PC-9 (cell line): ENCODE measurements around the gene ABCA4. TPM values are rescaled to one million over a fixed set of nuclear protein-coding genes. Genes with fewer than 3 reads are reported as not detected.

Experiments used
- BruUV-seq: library from RNA; stranded (reverse); fragments of 400-500 nt; replicated peaks from 2 replicates; lab custom pipeline; 2021; lab: Mats Ljungman, UMichigan
- CTCF ChIA-PET: fragments of 300-600 bp; sonication (Branson Sonifier 250); formaldehyde crosslinking; loops from one replicate; lab custom pipeline; 2022; ENCODE audit warnings: antibody characterized with exemption; lab: Charles Lee
- POLR2A ChIA-PET: fragments of 300-600 bp; sonication (Branson Sonifier 250); formaldehyde crosslinking; loops from one replicate; lab custom pipeline; 2022; ENCODE audit warnings: antibody characterized with exemption; ENCODE audit not compliant: unreplicated experiment; lab: Charles Lee
- DNase-seq, 2 experiments: peaks; one replicate each; pipeline versions ENCODE4 v3.0.0 to v3.0.0-alpha.2; 2015 to 2022; ENCODE audit warnings: mixed read lengths in 1 of 2
- H2AFZ ChIP-seq: fragments of 200-600 bp; sonication (generic); 2 replicates; pipeline ENCODE4 v1.8.1; 2017; ENCODE audit warnings: antibody characterized with exemption
- H3F3A ChIP-seq: fragments of 200-600 bp; sonication (generic); 2 replicates; pipeline ENCODE4 v1.8.1; 2017; ENCODE audit warnings: antibody characterized with exemption, mild to moderate bottlenecking, low read depth; ENCODE audit not compliant: insufficient read depth
- H3K27ac ChIP-seq: fragments of 200-600 bp; sonication (generic); 2 replicates; pipeline ENCODE4 v1.6.1; 2016; ENCODE audit warnings: mixed run types
- H3K27me3 ChIP-seq: fragments of 200-600 bp; sonication (generic); 2 replicates; pipeline ENCODE4 v1.6.1; 2016; ENCODE audit warnings: low read depth, mixed run types; ENCODE audit not compliant: insufficient read depth
- H3K36me3 ChIP-seq: fragments of 200-600 bp; sonication (generic); 2 replicates; pipeline ENCODE4 v1.6.1; 2016; ENCODE audit warnings: low read depth, mixed run types
- H3K4me1 ChIP-seq: fragments of 200-600 bp; sonication (generic); replicated peaks from 2 replicates; pipeline ENCODE4 v1.6.1; 2016; ENCODE audit warnings: mixed run types; ENCODE audit not compliant: insufficient read depth
- H3K4me2 ChIP-seq: fragments of 200-600 bp; sonication (generic); 2 replicates; pipeline ENCODE4 v1.6.1; 2017; ENCODE audit warnings: mixed run types
- H3K4me3 ChIP-seq: fragments of 200-600 bp; sonication (generic); 2 replicates; pipeline ENCODE4 v1.6.1; 2016; ENCODE audit warnings: mixed run types
- H3K79me2 ChIP-seq: fragments of 200-600 bp; sonication (generic); 2 replicates; pipeline ENCODE4 v1.6.1; 2017; ENCODE audit warnings: low read depth, mixed run types
- H3K9me2 ChIP-seq: fragments of 200-600 bp; sonication (generic); 2 replicates; pipeline ENCODE4 v1.8.1; 2017; ENCODE audit warnings: mild to moderate bottlenecking; ENCODE audit not compliant: insufficient read depth
- H3K9me3 ChIP-seq: fragments of 200-600 bp; sonication (generic); 2 replicates; pipeline ENCODE4 v1.8.1; 2016; ENCODE audit warnings: low read depth; ENCODE audit not compliant: insufficient read depth
- H4K20me1 ChIP-seq: fragments of 200-600 bp; sonication (generic); 2 replicates; pipeline ENCODE4 v1.8.1; 2017; ENCODE audit not compliant: insufficient read depth
- EZH2 ChIP-seq: fragments of 200-600 bp; sonication (generic); IDR thresholded peaks from 2 replicates; pipeline ENCODE4 v1.8.0; 2017; ENCODE audit warnings: antibody characterized with exemption, low read depth
- intact Hi-C: fragments of 100-400 bp; cut with micrococcal nuclease; formaldehyde crosslinking; loops from one replicate; pipeline ENCODE4 v1.10.0; 2022; ENCODE audit not compliant: unreplicated experiment
- total RNA-seq: library from RNA; stranded (reverse); gene quantifications from 2 replicates; pipeline ENCODE4 v1.2.3, GENCODE V29; 2021
- TF ChIP-seq, protein P1 (sequence below): fragments of 200-600 bp; sonication (generic); conservative IDR thresholded peaks from 2 replicates; pipeline ENCODE4 v1.6.1; 2017; ENCODE audit warnings: mixed run types, antibody characterized with exemption, mild to moderate bottlenecking, moderate library complexity

ABCA4 gene
- total RNA-seq, 1 experiment from 2014 or later: 20.8 TPM

- TF ChIP-seq, protein P1, sequence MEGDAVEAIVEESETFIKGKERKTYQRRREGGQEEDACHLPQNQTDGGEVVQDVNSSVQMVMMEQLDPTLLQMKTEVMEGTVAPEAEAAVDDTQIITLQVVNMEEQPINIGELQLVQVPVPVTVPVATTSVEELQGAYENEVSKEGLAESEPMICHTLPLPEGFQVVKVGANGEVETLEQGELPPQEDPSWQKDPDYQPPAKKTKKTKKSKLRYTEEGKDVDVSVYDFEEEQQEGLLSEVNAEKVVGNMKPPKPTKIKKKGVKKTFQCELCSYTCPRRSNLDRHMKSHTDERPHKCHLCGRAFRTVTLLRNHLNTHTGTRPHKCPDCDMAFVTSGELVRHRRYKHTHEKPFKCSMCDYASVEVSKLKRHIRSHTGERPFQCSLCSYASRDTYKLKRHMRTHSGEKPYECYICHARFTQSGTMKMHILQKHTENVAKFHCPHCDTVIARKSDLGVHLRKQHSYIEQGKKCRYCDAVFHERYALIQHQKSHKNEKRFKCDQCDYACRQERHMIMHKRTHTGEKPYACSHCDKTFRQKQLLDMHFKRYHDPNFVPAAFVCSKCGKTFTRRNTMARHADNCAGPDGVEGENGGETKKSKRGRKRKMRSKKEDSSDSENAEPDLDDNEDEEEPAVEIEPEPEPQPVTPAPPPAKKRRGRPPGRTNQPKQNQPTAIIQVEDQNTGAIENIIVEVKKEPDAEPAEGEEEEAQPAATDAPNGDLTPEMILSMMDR: no peak
- TF ChIP-seq EZH2: no peak
- no TSS peak for BruUV-seq
- Histone ChIP-seq H3K36me3 (no peaks in the 10 kb centered on the region), H3K27me3 (no peaks in the 10 kb centered on the region), H3K4me2 (peak overlapping the region; percentile 53), H4K20me1 (no peaks in the 10 kb centered on the region), H3K4me3 (no peak overlapping the region), H3K79me2 (no peaks in the 10 kb centered on the region), H3K9me3 (no peaks in the 10 kb centered on the region), H3K9me2 (no peaks in the 10 kb centered on the region), H3K4me1 (peaks cover 52% of the 10 kb centered on the region), H3K27ac (peak overlapping the region; percentile 54), H3F3A (peaks cover 19% of the 10 kb centered on the region; the same call in 1 of the 2 replicates), H2AFZ (no peak overlapping the region)
- ChIA-PET POLR2A (interaction anchor here (0.5 to 0.6 kb wide), 3 partner anchors 13 to 1090 kb away, joined by 3 to 5 read pairs (median 3); no protein-coding TSS in a partner anchor), CTCF (interaction anchor here (0.7 kb wide), 1 partner anchor 43 kb away, joined by 3 read pairs; no protein-coding TSS in a partner anchor)
- DNase-seq: peak; percentile 54
- intact Hi-C loops: loop anchor here (1.0 kb wide), 1 partner anchor 37 kb away; no protein-coding TSS in a partner anchor
Measured at GRCh38 chr1:94105581-94105952, 15.4 kb downstream of the ABCA4 start.

- TF ChIP-seq, protein P1: no peak
- no peak for TF ChIP-seq EZH2
- H3K79me2 ChIP-seq: no peaks in the 10 kb centered on the region
- H3K27ac ChIP-seq: peak overlapping the region; percentile 54
- H3K27me3 ChIP-seq: no peaks in the 10 kb centered on the region
- peak overlapping the region; percentile 53 for H3K4me2 ChIP-seq
- H3F3A ChIP-seq: peaks cover 25% of the 10 kb centered on the region; the same call in 1 of the 2 replicates
- no TSS peak for BruUV-seq
- no peak overlapping the region for H3K4me3 ChIP-seq
- H4K20me1 ChIP-seq: no peaks in the 10 kb centered on the region
- no peaks in the 10 kb centered on the region for H3K9me3 ChIP-seq
- no peak overlapping the region for H2AFZ ChIP-seq
- H3K4me1 ChIP-seq: peaks cover 58% of the 10 kb centered on the region
- no peaks in the 10 kb centered on the region for H3K9me2 ChIP-seq
- ChIA-PET CTCF (interaction anchor here (0.7 kb wide), 1 partner anchor 42 kb away, joined by 3 read pairs; no protein-coding TSS in a partner anchor), POLR2A (interaction anchor here (0.5 to 0.6 kb wide), 4 partner anchors 13 to 1089 kb away, joined by 3 to 5 read pairs (median 4); no protein-coding TSS in a partner anchor)
- intact Hi-C loops: loop anchor here (1.0 to 5.0 kb wide), 3 partner anchors 37 to 222 kb away; no protein-coding TSS in a partner anchor
- DNase-seq: no peak
- no peaks in the 10 kb centered on the region for H3K36me3 ChIP-seq
Measured at GRCh38 chr1:94104776-94105580, 16.0 kb downstream of the ABCA4 start.

DNA sequence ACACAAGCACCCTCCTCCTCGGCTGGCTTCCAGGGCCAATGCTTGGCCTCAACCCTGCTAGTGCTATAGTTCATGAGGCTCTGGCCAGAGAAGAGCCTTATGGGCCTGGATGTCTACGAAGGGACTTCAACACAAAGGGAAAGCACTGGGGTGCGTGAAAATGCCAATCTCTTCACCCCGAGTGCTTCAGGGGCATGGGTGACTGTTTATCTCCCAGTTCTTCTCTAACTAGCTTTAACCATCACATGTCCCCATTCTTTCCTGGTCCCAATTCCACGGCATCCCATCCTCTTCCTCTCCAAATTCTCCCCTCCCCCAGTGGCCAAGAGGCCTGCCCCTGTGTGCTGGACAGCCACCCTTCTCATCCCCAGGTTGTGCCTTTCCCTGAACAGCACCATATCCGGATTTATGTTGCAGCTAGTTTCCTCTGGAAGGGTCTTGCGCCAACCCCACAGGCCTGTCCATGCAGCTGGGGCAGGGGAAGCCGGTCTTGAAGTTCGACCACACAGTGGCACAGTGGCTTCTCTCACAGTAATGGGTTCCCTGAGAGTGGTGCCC lies 16.7 kb downstream of the ABCA4 start:
- Histone ChIP-seq H3F3A (peaks cover 32% of the 10 kb centered on the region; the same call in 1 of the 2 replicates), H3K27me3 (no peaks in the 10 kb centered on the region), H3K9me2 (no peaks in the 10 kb centered on the region), H3K4me1 (peaks cover 60% of the 10 kb centered on the region), H3K27ac (no peak overlapping the region), H3K9me3 (no peaks in the 10 kb centered on the region), H3K79me2 (no peaks in the 10 kb centered on the region), H4K20me1 (no peaks in the 10 kb centered on the region), H3K4me2 (no peak overlapping the region), H3K36me3 (no peaks in the 10 kb centered on the region), H3K4me3 (no peak overlapping the region), H2AFZ (no peak overlapping the region)
- intact Hi-C loops: loop anchor here (5.0 kb wide), 2 partner anchors 58 to 223 kb away; no protein-coding TSS in a partner anchor
- no peak for DNase-seq
- ChIA-PET POLR2A (interaction anchor here (0.6 kb wide), 1 partner anchor 14 kb away, joined by 4 read pairs; no protein-coding TSS in a partner anchor), CTCF (no interaction called here)
- BruUV-seq: no TSS peak
- TF ChIP-seq, protein P1: no peak
- TF ChIP-seq EZH2: no peak
